ENCODE data around the gene PPM1M.
"Not testable (repeated sequence)": the region's sequence is repeated elsewhere in the genome, so short reads cannot be mapped to it uniquely, and the experiment has no call there.

PPM1M gene

GRCh38 chr3:52248165-52248541, 2.6 kb downstream of the PPM1M start:
- no peak for DNase-seq

- no peak for DNase-seq
Measured at GRCh38 chr3:52248816-52249547, 3.4 kb downstream of the PPM1M start.

- no peak for DNase-seq
Measured at GRCh38 chr3:52249683-52250082, 4.1 kb downstream of the PPM1M start.

GRCh38 chr3:52250122-52250521, 4.6 kb downstream of the PPM1M start:
- DNase-seq, result no peak

- DNase-seq, result no peak
Measured at GRCh38 chr3:52253314-52254304, 8.1 kb downstream of the PPM1M start.

- no peak for DNase-seq
Measured at GRCh38 chr3:52254608-52255007, 9.0 kb downstream of the PPM1M start.

GRCh38 chr3:52256159-52256558, 10.6 kb downstream of the PPM1M start:
- no peak for DNase-seq

GRCh38 chr3:52256622-52257021, 11.1 kb downstream of the PPM1M start:
- DNase-seq, result no peak

- no peak for DNase-seq
Measured at GRCh38 chr3:52257911-52258310, 12.4 kb downstream of the PPM1M start.

- no peak for DNase-seq
Measured at GRCh38 chr3:52259035-52259434, 13.5 kb downstream of the PPM1M start.

GRCh38 chr3:52259448-52259847, 13.9 kb downstream of the PPM1M start:
- DNase-seq, result no peak

GRCh38 chr3:52262447-52262846, 16.9 kb downstream of the PPM1M start:
- no peak for DNase-seq

GRCh38 chr3:52265387-52265786, 19.8 kb downstream of the PPM1M start:
- DNase-seq, result no peak

- no peak for DNase-seq
Measured at GRCh38 chr3:52268036-52268435, 22.5 kb downstream of the PPM1M start.

- no peak for DNase-seq
Measured at GRCh38 chr3:52269776-52270175, 24.2 kb downstream of the PPM1M start.

GRCh38 chr3:52270252-52270754, 24.7 kb downstream of the PPM1M start:
- no peak for DNase-seq

- not testable (repeated sequence) for DNase-seq
Measured at GRCh38 chr3:52272172-52272571, 26.6 kb downstream of the PPM1M start.

GRCh38 chr3:52272831-52273230, 27.3 kb downstream of the PPM1M start:
- no peak for DNase-seq

GRCh38 chr3:52274781-52275180, 29.2 kb downstream of the PPM1M start:
- DNase-seq, result not testable (repeated sequence)

GRCh38 chr3:52277071-52277964, 31.8 kb downstream of the PPM1M start:
- DNase-seq, result no peak

- no peak for DNase-seq
Measured at GRCh38 chr3:52277972-52278509, 32.5 kb downstream of the PPM1M start.

- peak; percentile 36 for DNase-seq
Measured at GRCh38 chr3:52278510-52279069, 33.0 kb downstream of the PPM1M start, which contains the start of gene WDR82. TSS of gene WDR82 (minus strand) at chr3:52278649. CDS start at chr3:52278361, 288 bp downstream.

Measured in NCI-H1436 treated with DMSO at 0.1 percent for 48 hours (cell line).